GM12878 (cell line): Measurements from ENCODE around the gene ME1. TPM values are rescaled to one million over a fixed set of nuclear protein-coding genes. Genes with fewer than 3 reads are reported as not detected.

Experiments used
- ATAC-seq: fragments of 200-7000 bp; cut with Tn5 transposase; 3 replicates; pipeline ENCODE4 v1.9.1; 2020; ENCODE audit warnings: mild to moderate bottlenecking, moderate library complexity
- BruUV-seq: library from RNA; stranded (reverse); fragments of 400-500 nt; replicated peaks from 2 replicates; lab custom pipeline; 2021; lab: Mats Ljungman, UMichigan
- CTCF ChIA-PET: fragments of 300-600 bp; sonication (Branson Sonifier 250); formaldehyde crosslinking; extraction: SDS; loops from one replicate; lab custom pipeline; 2021; ENCODE audit warnings: inconsistent platforms; lab: Yijun Ruan, JAX
- POLR2A ChIA-PET: fragments of 350-600 bp; formaldehyde crosslinking; extraction: SDS; loops from one replicate; lab custom pipeline; 2021; ENCODE audit warnings: inconsistent platforms; lab: Charles Lee
- RAD21 ChIA-PET: fragments of 300-600 bp; sonication (Branson Sonifier 250); formaldehyde crosslinking; loops from one replicate; lab custom pipeline; 2023; ENCODE audit warnings: antibody characterized with exemption; ENCODE audit not compliant: unreplicated experiment; lab: Charles Lee
- SMC1A ChIA-PET: fragments of 300-600 bp; sonication (Branson Sonifier 250); formaldehyde crosslinking; loops from one replicate; lab custom pipeline; 2023; ENCODE audit not compliant: unreplicated experiment, uncharacterized antibody; lab: Charles Lee
- DNase-seq: peaks from one replicate; pipeline ENCODE4 v3.0.0-alpha.2; 2011; ENCODE audit warnings: low read depth, low spot score
- FAIRE-seq: peaks from 3 replicates; lab custom pipeline; 2011; peaks lifted over from hg19 to GRCh38; lab: Jason Lieb, UNC
- H2AFZ ChIP-seq: 2 replicates; pipeline ENCODE4 v1.6.0; 2011; ENCODE audit warnings: low read depth, low read length, control low read depth; ENCODE audit not compliant: control insufficient read depth
- H3K27ac ChIP-seq: 2 replicates; pipeline ENCODE4 v1.5.1; 2011; ENCODE audit warnings: control low read depth; ENCODE audit not compliant: control insufficient read depth, insufficient read depth
- H3K27me3 ChIP-seq, 2 experiments: replicated peaks in 1 of 2; 2 replicates each; pipeline versions ENCODE4 v1.6.0 to v1.6.1; 2011; ENCODE audit warnings: low read length in 1 of 2; ENCODE audit not compliant: control insufficient read depth in 2 of 2, insufficient read depth in 2 of 2
- H3K36me3 ChIP-seq, 2 experiments: 2 replicates each; pipeline ENCODE4 v1.5.1; 2011; ENCODE audit warnings: low read length in 1 of 2; ENCODE audit not compliant: control insufficient read depth in 2 of 2, insufficient read depth in 2 of 2
- H3K4me1 ChIP-seq: 2 replicates; pipeline ENCODE4 v1.6.1; 2011; ENCODE audit warnings: mild to moderate bottlenecking, low read length, moderate library complexity, mixed read lengths; ENCODE audit not compliant: control insufficient read depth, insufficient read depth
- H3K4me2 ChIP-seq: 2 replicates; pipeline ENCODE4 v1.6.0; 2011; ENCODE audit warnings: control low read depth; ENCODE audit not compliant: control insufficient read depth, insufficient read depth
- H3K4me3 ChIP-seq: fragments of 200-600 bp; sonication (generic); 2 replicates; pipeline ENCODE4 v1.5.1; 2016
- H3K79me2 ChIP-seq: 2 replicates; pipeline ENCODE4 v1.6.0; 2011; ENCODE audit warnings: low read length; ENCODE audit not compliant: control insufficient read depth, insufficient read depth
- H3K9ac ChIP-seq: 2 replicates; pipeline ENCODE4 v1.8.0; 2011; ENCODE audit warnings: low read length, control low read depth, mixed read lengths; ENCODE audit not compliant: control insufficient read depth, insufficient read depth
- H3K9me3 ChIP-seq: replicated peaks from 3 replicates; pipeline ENCODE4 v1.5.1; 2011; ENCODE audit warnings: mild to moderate bottlenecking, low read length; ENCODE audit not compliant: control insufficient read depth, insufficient read depth
- H4K20me1 ChIP-seq: 2 replicates; pipeline ENCODE4 v1.6.0; 2011; ENCODE audit not compliant: control insufficient read depth, insufficient read depth
- CBX5 ChIP-seq: sonication (generic); IDR thresholded peaks from 2 replicates; pipeline ENCODE4 v1.6.1; 2016; ENCODE audit warnings: low read depth, moderate library complexity, mild to moderate bottlenecking, inconsistent platforms
- IRF3 ChIP-seq: fragments of 450-650 bp; IDR thresholded peaks from 2 replicates; pipeline ENCODE4 v1.6.1; 2014; ENCODE audit warnings: mild to moderate bottlenecking
- KLF5 ChIP-seq: fragments of 450-650 bp; IDR thresholded peaks from 2 replicates; pipeline ENCODE4 v1.6.1; 2014; ENCODE audit warnings: mild to moderate bottlenecking; ENCODE audit not compliant: partially characterized antibody
- NFIC ChIP-seq: IDR thresholded peaks from 2 replicates; pipeline ENCODE4 v1.6.1; 2012; ENCODE audit warnings: low read depth, mild to moderate bottlenecking, inconsistent platforms, low read length, moderate library complexity
- PKNOX1 ChIP-seq: fragments of 450-650 bp; IDR thresholded peaks from 2 replicates; pipeline ENCODE4 v1.6.1; 2016; ENCODE audit warnings: mild to moderate bottlenecking
- in situ Hi-C: fragments of 300-500 bp; cut with MboI; formaldehyde crosslinking; loops from 9 replicates; pipeline ENCODE4 v1.14.3; 2018; ENCODE audit warnings: mixed read lengths
- intact Hi-C: fragments of 100-400 bp; cut with micrococcal nuclease; formaldehyde crosslinking; loops from one replicate; pipeline ENCODE4 v1.14.2; 2022; ENCODE audit not compliant: unreplicated experiment
- polyA plus RNA-seq, 11 experiments: library from polyadenylated mRNA; depleted of rRNA in 4 of 11; unstranded in 6 of 11; stranded (reverse) in 5 of 11; fragments of >200 nt; fragmentation: Nextera tagmentation in 4 of 11; fragmentation: Illumina TruSeq in 1 of 11; extraction: Ambion mirVana in 4 of 11; extraction: Trizol in 1 of 11; gene quantifications; 1 replicate in 1 of 11; 2 replicates in 10 of 11; pipeline versions ENCODE4 v1.2.1 to v1.2.3, GENCODE V29; 2011 to 2016; ENCODE audit warnings: inconsistent platforms in 2 of 11, missing spikeins in 2 of 11, low read depth in 1 of 11
- total RNA-seq, 4 experiments: library from RNA; depleted of rRNA in 3 of 4; stranded (reverse); fragments of >200 nt in 3 of 4; fragmentation: Illumina TruSeq in 1 of 4; extraction: Trizol in 1 of 4; gene quantifications; 2 replicates each; pipeline versions ENCODE4 v1.2.1 to v1.2.3, GENCODE V29; 2013 to 2021

ME1 gene
- total and polyA plus RNA-seq, 10 of the 15 experiments (the other 5 are each of a cell fraction or from before 2014, with no cell fraction given) = 3.6 to 11.8 (median 8.4) TPM

GRCh38 chr6:83369692-83370091 is 61.2 kb downstream of the ME1 start (continued):
- TF ChIP-seq IRF3 = no peak
- TF ChIP-seq CBX5 = no peak
- TF ChIP-seq PKNOX1 = no peak
- TF ChIP-seq NFIC = no peak

- CTCF ChIA-PET = interaction anchor here (1.3 to 1.4 kb wide), 2 partner anchors 9 to 18 kb away, joined by 3 to 4 read pairs; no protein-coding TSS in a partner anchor
- BruUV-seq = no TSS peak
- no peak overlapping the region for H3K9ac ChIP-seq
- no peaks in the 10 kb centered on the region for H3K36me3 ChIP-seq
- H3K4me3 ChIP-seq = no peak overlapping the region
- TF ChIP-seq KLF5 = no peak
- no peak for DNase-seq
- no peaks in the 10 kb centered on the region for H3K9me3 ChIP-seq
- intact Hi-C loops = no loop called here
- FAIRE-seq = no peak
- ATAC-seq = no peak
- H3K4me1 ChIP-seq = no peaks in the 10 kb centered on the region
- no peaks in the 10 kb centered on the region for H3K27me3 ChIP-seq
- no peaks in the 10 kb centered on the region for H4K20me1 ChIP-seq
- H3K27ac ChIP-seq = no peak overlapping the region
- in situ Hi-C loops = no loop called here
- no peaks in the 10 kb centered on the region for H3K79me2 ChIP-seq
- RAD21 ChIA-PET = interaction anchor here (1.7 kb wide), 1 partner anchor 12 kb away, joined by 4 read pairs; no protein-coding TSS in a partner anchor
- H2AFZ ChIP-seq = no peak overlapping the region
- H3K4me2 ChIP-seq = no peak overlapping the region
- POLR2A ChIA-PET = no interaction called here
- SMC1A ChIA-PET = no interaction called here
Observed at GRCh38 chr6:83368577-83368976, 62.3 kb downstream of the ME1 start.
